MM.1S (cell line): ENCODE measurements around the gene LTBP1.

Experiments used
- DNase-seq: peaks from one replicate; pipeline ENCODE4 v3.0.0-alpha.2; 2015
- H2AFZ ChIP-seq: fragments of 300-600 bp; sonication (generic); 2 replicates; pipeline ENCODE4 v1.6.0; 2016; ENCODE audit warnings: antibody characterized with exemption, low read length
- H3F3A ChIP-seq: fragments of 300-600 bp; sonication (generic); 2 replicates; pipeline ENCODE4 v1.6.1; 2016; ENCODE audit warnings: mild to moderate bottlenecking, antibody characterized with exemption, low read length, moderate library complexity, mixed read lengths; ENCODE audit not compliant: insufficient read depth
- H3K27ac ChIP-seq: fragments of 300-600 bp; sonication (generic); 2 replicates; pipeline ENCODE4 v1.5.1; 2016; ENCODE audit warnings: mild to moderate bottlenecking, low read length
- H3K27me3 ChIP-seq: fragments of 300-600 bp; sonication (generic); replicated peaks from 2 replicates; pipeline ENCODE4 v1.6.0; 2016; ENCODE audit warnings: low read length; ENCODE audit not compliant: insufficient read depth
- H3K36me3 ChIP-seq: fragments of 300-600 bp; sonication (generic); replicated peaks from 2 replicates; pipeline ENCODE4 v1.6.1; 2016; ENCODE audit warnings: mild to moderate bottlenecking, low read length, mixed read lengths; ENCODE audit not compliant: insufficient read depth
- H3K4me1 ChIP-seq: fragments of 300-600 bp; sonication (generic); 2 replicates; pipeline ENCODE4 v1.6.1; 2016; ENCODE audit warnings: low read length, mixed read lengths
- H3K4me2 ChIP-seq: fragments of 300-600 bp; sonication (generic); 2 replicates; pipeline ENCODE4 v1.6.0; 2016; ENCODE audit warnings: low read depth, low read length
- H3K4me3 ChIP-seq: fragments of 300-600 bp; sonication (generic); 2 replicates; pipeline ENCODE4 v1.5.1; 2016; ENCODE audit warnings: low read length, mixed read lengths
- H3K79me2 ChIP-seq: fragments of 300-600 bp; sonication (generic); 2 replicates; pipeline ENCODE4 v1.6.1; 2016; ENCODE audit warnings: mixed run types, low read length, mixed read lengths
- H3K9ac ChIP-seq: fragments of 300-600 bp; sonication (generic); 2 replicates; pipeline ENCODE4 v1.6.1; 2016; ENCODE audit warnings: low read length, mixed read lengths
- H3K9me2 ChIP-seq: fragments of 300-600 bp; sonication (generic); replicated peaks from 2 replicates; pipeline ENCODE4 v1.6.1; 2016; ENCODE audit warnings: mild to moderate bottlenecking, low read length, mixed read lengths; ENCODE audit not compliant: insufficient read depth
- H3K9me3 ChIP-seq: fragments of 300-600 bp; sonication (generic); replicated peaks from 2 replicates; pipeline ENCODE4 v1.6.1; 2016; ENCODE audit warnings: mild to moderate bottlenecking, low read length, mixed read lengths; ENCODE audit not compliant: insufficient read depth
- H4K20me1 ChIP-seq: fragments of 300-600 bp; sonication (generic); 2 replicates; pipeline ENCODE4 v1.6.1; 2016; ENCODE audit warnings: mild to moderate bottlenecking, low read length, moderate library complexity, mixed read lengths; ENCODE audit not compliant: insufficient read depth
- CTCF ChIP-seq: fragments of 300-600 bp; sonication (generic); IDR thresholded peaks from 2 replicates; pipeline ENCODE4 v1.5.1; 2016; ENCODE audit warnings: antibody characterized with exemption, low read length, mixed read lengths
- EZH2 ChIP-seq: fragments of 300-600 bp; sonication (generic); optimal IDR thresholded peaks from 2 replicates; pipeline ENCODE3; 2017; ENCODE audit warnings: low read depth, mild to moderate bottlenecking, antibody characterized with exemption, low read length, mixed read lengths
- EZH2phosphoT487 ChIP-seq: fragments of 300-600 bp; sonication (generic); IDR thresholded peaks from 2 replicates; pipeline ENCODE4 v1.6.1; 2018; ENCODE audit warnings: antibody characterized with exemption, low read length

Gene LTBP1

GRCh38 chr2:33278245-33278943, 331.6 kb downstream of the LTBP1 start:
- no peaks in the 10 kb centered on the region for H3K9me3 ChIP-seq
- H3K9ac ChIP-seq: no peak overlapping the region
- H3K4me3 ChIP-seq: no peak overlapping the region
- H3K4me2 ChIP-seq: no peak overlapping the region
- H4K20me1 ChIP-seq: no peaks in the 10 kb centered on the region
- H3F3A ChIP-seq: no peaks in the 10 kb centered on the region
- no peaks in the 10 kb centered on the region for H3K9me2 ChIP-seq
- no peaks in the 10 kb centered on the region for H3K79me2 ChIP-seq
- no peak overlapping the region for H2AFZ ChIP-seq
- H3K4me1 ChIP-seq: no peaks in the 10 kb centered on the region
- TF ChIP-seq EZH2 (no peak), EZH2phosphoT487 (no peak), CTCF (no peak)
- no peak overlapping the region for H3K27ac ChIP-seq
- no peaks in the 10 kb centered on the region for H3K27me3 ChIP-seq
- no peak for DNase-seq
- H3K36me3 ChIP-seq: no peaks in the 10 kb centered on the region

- Histone ChIP-seq H3K9me2 (no peaks in the 10 kb centered on the region), H3K27me3 (no peaks in the 10 kb centered on the region), H3K9me3 (no peaks in the 10 kb centered on the region), H3K4me1 (no peaks in the 10 kb centered on the region), H3K36me3 (no peaks in the 10 kb centered on the region), H3K27ac (no peak overlapping the region), H3K9ac (no peak overlapping the region), H2AFZ (no peak overlapping the region), H3K4me3 (no peak overlapping the region), H3K4me2 (no peak overlapping the region), H4K20me1 (no peaks in the 10 kb centered on the region), H3K79me2 (no peaks in the 10 kb centered on the region), H3F3A (no peaks in the 10 kb centered on the region)
- TF ChIP-seq CTCF: no peak
- TF ChIP-seq EZH2: no peak
- no peak for TF ChIP-seq EZH2phosphoT487
- no peak for DNase-seq
These were observed 337.5 kb downstream of the LTBP1 start for GRCh38 chr2:33284287-33284686.

GRCh38 chr2:33287507-33288005, 340.8 kb downstream of the LTBP1 start:
- Histone ChIP-seq H3K36me3 (no peaks in the 10 kb centered on the region), H3F3A (no peaks in the 10 kb centered on the region), H3K27me3 (peaks cover 1% of the 10 kb centered on the region; the same call in 1 of the 2 replicates), H4K20me1 (no peaks in the 10 kb centered on the region), H3K27ac (no peak overlapping the region), H3K9me2 (no peaks in the 10 kb centered on the region), H3K4me3 (no peak overlapping the region), H3K4me1 (0 out of 2 replicates have a peak, but pooled peaks cover under 1% of the 10 kb centered on the region), H3K4me2 (no peak overlapping the region), H3K79me2 (no peaks in the 10 kb centered on the region), H2AFZ (no peak overlapping the region), H3K9me3 (no peaks in the 10 kb centered on the region), H3K9ac (no peak overlapping the region)
- DNase-seq: no peak
- TF ChIP-seq EZH2 (no peak), CTCF (no peak), EZH2phosphoT487 (no peak)
